ENCODE data around the gene TMPRSS11E. TPM values are rescaled to one million over a fixed set of nuclear protein-coding genes. Genes with fewer than 3 reads are reported as not detected.
A peak's percentile ranks its signal among the peaks of the same experiment; 100 is the strongest.

The TMPRSS11E gene
- total and polyA plus RNA-seq, 10 donors, result 0.03 to 0.60 (median 0.21) TPM; not detected in 4

DNA sequence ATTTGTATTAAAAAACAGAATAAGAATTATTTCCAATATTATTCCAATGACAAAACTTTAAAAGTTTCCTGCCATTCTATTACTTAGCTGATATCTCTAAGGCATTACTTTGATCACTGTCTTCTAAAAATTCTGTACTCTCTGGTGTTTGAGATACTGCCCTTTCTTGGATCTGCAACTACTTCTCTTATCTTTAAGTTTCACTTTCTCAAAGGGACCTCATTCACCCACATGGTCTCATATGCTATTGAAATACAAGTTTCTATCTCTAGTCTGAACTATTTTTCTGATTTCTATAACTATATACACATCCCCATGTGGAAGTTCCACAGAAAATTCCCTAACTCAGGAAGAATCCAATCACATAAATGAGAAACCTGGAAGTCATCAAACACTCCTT, 22.2 kb downstream of the TMPRSS11E start:
- no peak overlapping the region for H3K27ac ChIP-seq
- intact Hi-C loops (cut with DNase I; ENCODE audit: low total_unique reads), result no loop called here
- H3K4me3 ChIP-seq, result no peak overlapping the region
- no peak for TF ChIP-seq POLR2A (IDR thresholded peaks at IDR 0.05)
- TF ChIP-seq POLR2AphosphoS5 (IDR thresholded peaks at IDR 0.05), result no peak
- TF ChIP-seq, protein P1, sequence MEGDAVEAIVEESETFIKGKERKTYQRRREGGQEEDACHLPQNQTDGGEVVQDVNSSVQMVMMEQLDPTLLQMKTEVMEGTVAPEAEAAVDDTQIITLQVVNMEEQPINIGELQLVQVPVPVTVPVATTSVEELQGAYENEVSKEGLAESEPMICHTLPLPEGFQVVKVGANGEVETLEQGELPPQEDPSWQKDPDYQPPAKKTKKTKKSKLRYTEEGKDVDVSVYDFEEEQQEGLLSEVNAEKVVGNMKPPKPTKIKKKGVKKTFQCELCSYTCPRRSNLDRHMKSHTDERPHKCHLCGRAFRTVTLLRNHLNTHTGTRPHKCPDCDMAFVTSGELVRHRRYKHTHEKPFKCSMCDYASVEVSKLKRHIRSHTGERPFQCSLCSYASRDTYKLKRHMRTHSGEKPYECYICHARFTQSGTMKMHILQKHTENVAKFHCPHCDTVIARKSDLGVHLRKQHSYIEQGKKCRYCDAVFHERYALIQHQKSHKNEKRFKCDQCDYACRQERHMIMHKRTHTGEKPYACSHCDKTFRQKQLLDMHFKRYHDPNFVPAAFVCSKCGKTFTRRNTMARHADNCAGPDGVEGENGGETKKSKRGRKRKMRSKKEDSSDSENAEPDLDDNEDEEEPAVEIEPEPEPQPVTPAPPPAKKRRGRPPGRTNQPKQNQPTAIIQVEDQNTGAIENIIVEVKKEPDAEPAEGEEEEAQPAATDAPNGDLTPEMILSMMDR (IDR thresholded peaks at IDR 0.05 in 8 of 11, conservative IDR thresholded peaks at IDR 0.05 in 3 of 11), result no peak
- DNase-seq, result no peak
- H3K9me3 ChIP-seq, result no peaks in the 10 kb centered on the region
- H3K4me1 ChIP-seq, result no peaks in the 10 kb centered on the region
- H3K27me3 ChIP-seq (replicated peaks in 1 of 7), result no peaks in the 10 kb centered on the region
- H3K36me3 ChIP-seq, result no peaks in the 10 kb centered on the region

DNA sequence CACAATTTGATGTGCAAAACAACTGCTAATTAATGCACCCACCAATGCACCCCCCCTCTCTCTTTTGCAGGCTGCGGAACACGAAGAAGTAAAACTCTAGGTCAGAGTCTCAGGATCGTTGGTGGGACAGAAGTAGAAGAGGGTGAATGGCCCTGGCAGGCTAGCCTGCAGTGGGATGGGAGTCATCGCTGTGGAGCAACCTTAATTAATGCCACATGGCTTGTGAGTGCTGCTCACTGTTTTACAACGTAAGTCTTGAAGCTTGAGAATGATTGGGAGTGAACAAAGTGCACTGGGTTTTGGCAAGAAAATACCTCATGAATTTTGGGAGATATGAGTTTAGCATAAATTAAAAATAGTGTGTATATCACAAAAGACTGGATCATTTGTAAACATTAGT, 28.9 kb downstream of the TMPRSS11E start:
- Histone ChIP-seq H3K4me3 (no peak overlapping the region), H3K27me3 (replicated peaks in 1 of 7) (no peaks in the 10 kb centered on the region), H3K36me3 (no peaks in the 10 kb centered on the region), H3K27ac (no peak overlapping the region), H3K4me1 (no peaks in the 10 kb centered on the region), H3K9me3 (no peaks in the 10 kb centered on the region)
- no peak for DNase-seq
- WGBS, 5 donors, result 78 to 88% (median 83%) methylated on average over 5 of the region's 5 CpGs
- TF ChIP-seq POLR2A (IDR thresholded peaks at IDR 0.05) (no peak), POLR2AphosphoS5 (IDR thresholded peaks at IDR 0.05) (no peak)
- TF ChIP-seq, protein P1 (IDR thresholded peaks at IDR 0.05 in 8 of 11, conservative IDR thresholded peaks at IDR 0.05 in 3 of 11), result no peak
- intact Hi-C loops (cut with DNase I; ENCODE audit: low total_unique reads), result no loop called here

- no peak overlapping the region for H3K27ac ChIP-seq
- peaks cover 0 to 2% (median 1%) of the 10 kb centered on the region in 6 donors for H3K4me1 ChIP-seq
- WGBS, 5 donors, result 58 to 95% (median 64%) methylated on average over 3 to 5 of the region's 5 CpGs
- intact Hi-C loops (cut with DNase I; ENCODE audit: low total_unique reads), result no loop called here
- DNase-seq, result peak; percentile 53
- no peaks in the 10 kb centered on the region for H3K27me3 ChIP-seq (replicated peaks in 1 of 7)
- no peaks in the 10 kb centered on the region for H3K9me3 ChIP-seq
- TF ChIP-seq POLR2A (IDR thresholded peaks at IDR 0.05) (no peak), POLR2AphosphoS5 (IDR thresholded peaks at IDR 0.05) (no peak)
- TF ChIP-seq, protein P1 (IDR thresholded peaks at IDR 0.05 in 8 of 11, conservative IDR thresholded peaks at IDR 0.05 in 3 of 11), result no peak
- no peak overlapping the region for H3K4me3 ChIP-seq
- H3K36me3 ChIP-seq, result no peaks in the 10 kb centered on the region
Observed at GRCh38 chr4:68489338-68489737, 42.1 kb downstream of the TMPRSS11E start.

DNA sequence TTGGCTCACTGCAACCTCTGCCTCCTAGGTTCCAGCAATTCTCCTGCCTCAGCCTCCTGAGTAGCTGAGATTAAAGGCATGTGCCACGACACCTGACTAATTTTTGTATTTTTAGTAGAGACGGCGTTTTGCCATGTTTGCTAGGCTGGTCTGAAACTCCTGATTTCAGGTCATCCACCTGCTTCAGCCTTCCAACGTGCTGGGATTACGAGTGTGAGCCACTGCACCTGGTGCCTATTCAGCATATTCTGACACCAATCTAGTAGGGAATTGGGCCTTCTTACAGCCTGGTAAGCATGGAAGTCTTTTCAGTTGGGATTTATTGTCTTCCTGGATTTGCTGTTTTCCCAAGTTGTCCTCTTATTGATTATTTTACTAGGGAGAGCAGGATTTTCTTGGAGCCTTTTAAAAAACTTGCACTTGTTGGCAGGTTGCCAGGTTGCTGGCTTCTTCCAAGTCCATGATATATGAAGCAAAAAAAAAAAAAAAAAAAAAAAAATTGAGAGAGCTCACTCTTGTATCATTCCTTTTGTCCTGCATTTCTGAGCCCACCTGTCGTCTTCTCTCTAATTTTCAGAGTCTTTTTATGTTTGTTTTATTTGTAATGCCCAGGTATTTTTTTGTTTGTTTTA, 43.7 kb downstream of the TMPRSS11E start:
- Histone ChIP-seq H3K27ac (no peak overlapping the region), H3K36me3 (no peaks in the 10 kb centered on the region), H3K4me3 (no peak overlapping the region), H3K27me3 (replicated peaks in 1 of 7) (no peaks in the 10 kb centered on the region), H3K9me3 (no peaks in the 10 kb centered on the region), H3K4me1 (peaks cover 0 to 10% (median 2%) of the 10 kb centered on the region in 6 donors)
- 88 to 94% (median 91%) methylated on average over 6 of the region's 6 CpGs for whole genome bisulfite sequencing, 5 donors
- TF ChIP-seq POLR2AphosphoS5 (IDR thresholded peaks at IDR 0.05), result no peak
- no peak for TF ChIP-seq POLR2A (IDR thresholded peaks at IDR 0.05)
- TF ChIP-seq, protein P1 (IDR thresholded peaks at IDR 0.05 in 8 of 11, conservative IDR thresholded peaks at IDR 0.05 in 3 of 11), result no peak
- intact Hi-C loops (cut with DNase I; ENCODE audit: low total_unique reads), result loop anchor here (5.0 kb wide), 1 partner anchor 141 kb away; no protein-coding TSS in a partner anchor
- no peak for DNase-seq
